Neural cell (in vitro differentiated cells): ENCODE results near the gene CLN6.

Experiments
- EP300 ChIP-seq: fragments of 450-650 bp; conservative IDR thresholded peaks from 2 replicates; pipeline ENCODE4 v1.6.1; 2014; ENCODE audit warnings: antibody characterized with exemption, mild to moderate bottlenecking, moderate library complexity; ENCODE audit not compliant: poor library complexity, severe bottlenecking
- EZH2 ChIP-seq: fragments of 200-600, 300-800 bp; shearing (Covaris generic), sonication (generic); IDR thresholded peaks from 2 replicates; pipeline ENCODE4 v1.6.1; 2014; ENCODE audit warnings: antibody characterized with exemption, low read length, borderline replicate concordance, mild to moderate bottlenecking; ENCODE audit not compliant: insufficient read depth, poor library complexity, severe bottlenecking
- MXI1 ChIP-seq: fragments of 450-650 bp; conservative IDR thresholded peaks from 2 replicates; pipeline ENCODE4 v1.6.1; 2014; ENCODE audit warnings: antibody characterized with exemption, mild to moderate bottlenecking; ENCODE audit not compliant: poor library complexity, severe bottlenecking
- POLR2AphosphoS5 ChIP-seq: IDR thresholded peaks from 2 replicates; pipeline ENCODE4 v1.6.1; 2012
- RAD21 ChIP-seq: fragments of 450-650 bp; conservative IDR thresholded peaks from 2 replicates; pipeline ENCODE4 v1.6.1; 2014; ENCODE audit warnings: antibody characterized with exemption, mild to moderate bottlenecking, moderate library complexity
- SMC3 ChIP-seq: fragments of 450-650 bp; conservative IDR thresholded peaks from 2 replicates; pipeline ENCODE4 v1.6.1; 2014; ENCODE audit warnings: antibody characterized with exemption, mild to moderate bottlenecking, moderate library complexity; ENCODE audit not compliant: poor library complexity
- TAF1 ChIP-seq: IDR thresholded peaks from 2 replicates; pipeline ENCODE4 v1.6.1; 2012; ENCODE audit warnings: low read depth
- TF ChIP-seq, protein P1 (sequence below): fragments of 450-650 bp; IDR thresholded peaks from 2 replicates; pipeline ENCODE4 v1.5.1; 2014; ENCODE audit warnings: antibody characterized with exemption, mild to moderate bottlenecking, moderate library complexity; ENCODE audit not compliant: poor library complexity, severe bottlenecking
- TF ChIP-seq, protein P2 (sequence below): IDR thresholded peaks from 2 replicates; pipeline ENCODE4 v1.6.1; 2012; ENCODE audit warnings: borderline replicate concordance

DNA sequence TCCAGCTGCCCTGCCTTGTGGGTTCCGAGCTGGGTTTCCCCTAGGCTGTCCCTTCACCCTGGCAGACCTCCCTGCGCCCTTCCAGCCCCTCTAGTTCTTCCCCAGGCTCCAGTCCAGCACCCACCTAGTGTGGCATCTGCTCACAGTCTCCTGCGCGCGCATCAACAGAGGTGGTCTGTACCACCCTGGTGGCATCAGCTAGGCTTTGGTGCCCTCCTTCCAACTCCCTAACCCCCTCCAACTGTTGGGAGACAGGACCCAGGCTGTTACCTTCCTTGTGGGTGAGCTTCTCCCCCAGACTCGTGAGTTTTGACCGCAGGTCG, 32.4 kb downstream of the CLN6 start:
- TF ChIP-seq, protein P1, sequence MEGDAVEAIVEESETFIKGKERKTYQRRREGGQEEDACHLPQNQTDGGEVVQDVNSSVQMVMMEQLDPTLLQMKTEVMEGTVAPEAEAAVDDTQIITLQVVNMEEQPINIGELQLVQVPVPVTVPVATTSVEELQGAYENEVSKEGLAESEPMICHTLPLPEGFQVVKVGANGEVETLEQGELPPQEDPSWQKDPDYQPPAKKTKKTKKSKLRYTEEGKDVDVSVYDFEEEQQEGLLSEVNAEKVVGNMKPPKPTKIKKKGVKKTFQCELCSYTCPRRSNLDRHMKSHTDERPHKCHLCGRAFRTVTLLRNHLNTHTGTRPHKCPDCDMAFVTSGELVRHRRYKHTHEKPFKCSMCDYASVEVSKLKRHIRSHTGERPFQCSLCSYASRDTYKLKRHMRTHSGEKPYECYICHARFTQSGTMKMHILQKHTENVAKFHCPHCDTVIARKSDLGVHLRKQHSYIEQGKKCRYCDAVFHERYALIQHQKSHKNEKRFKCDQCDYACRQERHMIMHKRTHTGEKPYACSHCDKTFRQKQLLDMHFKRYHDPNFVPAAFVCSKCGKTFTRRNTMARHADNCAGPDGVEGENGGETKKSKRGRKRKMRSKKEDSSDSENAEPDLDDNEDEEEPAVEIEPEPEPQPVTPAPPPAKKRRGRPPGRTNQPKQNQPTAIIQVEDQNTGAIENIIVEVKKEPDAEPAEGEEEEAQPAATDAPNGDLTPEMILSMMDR: no peak
- no peak for TF ChIP-seq POLR2AphosphoS5
- TF ChIP-seq EZH2: no peak
- no peak for TF ChIP-seq EP300
- no peak for TF ChIP-seq RAD21
- TF ChIP-seq SMC3: no peak
- TF ChIP-seq MXI1: no peak
- no peak for TF ChIP-seq TAF1
- TF ChIP-seq, protein P2, sequence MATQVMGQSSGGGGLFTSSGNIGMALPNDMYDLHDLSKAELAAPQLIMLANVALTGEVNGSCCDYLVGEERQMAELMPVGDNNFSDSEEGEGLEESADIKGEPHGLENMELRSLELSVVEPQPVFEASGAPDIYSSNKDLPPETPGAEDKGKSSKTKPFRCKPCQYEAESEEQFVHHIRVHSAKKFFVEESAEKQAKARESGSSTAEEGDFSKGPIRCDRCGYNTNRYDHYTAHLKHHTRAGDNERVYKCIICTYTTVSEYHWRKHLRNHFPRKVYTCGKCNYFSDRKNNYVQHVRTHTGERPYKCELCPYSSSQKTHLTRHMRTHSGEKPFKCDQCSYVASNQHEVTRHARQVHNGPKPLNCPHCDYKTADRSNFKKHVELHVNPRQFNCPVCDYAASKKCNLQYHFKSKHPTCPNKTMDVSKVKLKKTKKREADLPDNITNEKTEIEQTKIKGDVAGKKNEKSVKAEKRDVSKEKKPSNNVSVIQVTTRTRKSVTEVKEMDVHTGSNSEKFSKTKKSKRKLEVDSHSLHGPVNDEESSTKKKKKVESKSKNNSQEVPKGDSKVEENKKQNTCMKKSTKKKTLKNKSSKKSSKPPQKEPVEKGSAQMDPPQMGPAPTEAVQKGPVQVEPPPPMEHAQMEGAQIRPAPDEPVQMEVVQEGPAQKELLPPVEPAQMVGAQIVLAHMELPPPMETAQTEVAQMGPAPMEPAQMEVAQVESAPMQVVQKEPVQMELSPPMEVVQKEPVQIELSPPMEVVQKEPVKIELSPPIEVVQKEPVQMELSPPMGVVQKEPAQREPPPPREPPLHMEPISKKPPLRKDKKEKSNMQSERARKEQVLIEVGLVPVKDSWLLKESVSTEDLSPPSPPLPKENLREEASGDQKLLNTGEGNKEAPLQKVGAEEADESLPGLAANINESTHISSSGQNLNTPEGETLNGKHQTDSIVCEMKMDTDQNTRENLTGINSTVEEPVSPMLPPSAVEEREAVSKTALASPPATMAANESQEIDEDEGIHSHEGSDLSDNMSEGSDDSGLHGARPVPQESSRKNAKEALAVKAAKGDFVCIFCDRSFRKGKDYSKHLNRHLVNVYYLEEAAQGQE: no peak
